Measurements from ENCODE around the gene HPS6. TPM values are rescaled to one million over a fixed set of nuclear protein-coding genes. Genes with fewer than 3 reads are reported as not detected.

The HPS6 gene
- total RNA-seq, 1 donor from 2014 or later, result 31.5 TPM

DNA sequence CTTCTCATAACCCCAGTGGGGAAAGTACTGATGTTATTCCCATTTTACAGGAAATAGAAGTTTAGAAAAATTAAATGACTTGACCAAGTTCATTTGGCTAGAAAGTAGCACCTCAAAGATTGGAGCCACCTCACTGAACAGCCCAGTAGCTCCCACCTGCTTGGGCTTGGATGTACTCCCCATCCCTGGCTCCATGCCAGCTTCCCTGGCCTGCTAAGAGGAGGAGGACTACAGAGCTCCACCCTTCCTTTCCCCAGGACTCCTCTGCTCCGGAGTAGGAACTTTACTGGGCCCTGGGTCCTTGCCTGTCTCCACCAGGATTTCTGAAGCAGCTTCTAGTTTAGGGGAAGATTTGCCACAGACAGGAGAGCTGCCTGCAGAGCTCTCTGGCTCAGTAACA is 3.1 kb downstream of the HPS6 start:
- peak in 1 of 2 donors; percentile 20 for DNase-seq (ENCODE audit: low read depth in 2 of 2)

DNA sequence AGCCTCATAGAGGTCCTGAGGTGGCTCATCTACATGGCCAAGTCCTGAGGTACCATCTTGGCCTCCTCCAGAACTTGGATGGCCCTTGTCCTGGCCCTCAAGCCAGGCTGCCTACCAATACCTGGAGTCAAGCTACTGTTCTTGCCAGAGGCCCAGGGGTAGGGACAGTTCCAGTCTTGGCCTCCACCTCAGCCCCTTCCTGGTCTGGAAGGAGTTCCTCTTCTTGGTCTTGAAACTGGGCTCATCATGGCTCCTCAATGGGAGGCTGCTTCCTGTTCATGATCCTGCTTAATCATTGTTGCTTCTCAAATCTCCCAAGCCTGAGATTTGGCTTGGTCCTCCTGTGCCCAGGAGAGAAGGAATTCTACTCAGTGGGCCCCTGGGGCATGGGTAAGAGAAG is 3.9 kb downstream of the HPS6 start:
- DNase-seq (ENCODE audit: low read depth in 2 of 2), result no peak

DNA sequence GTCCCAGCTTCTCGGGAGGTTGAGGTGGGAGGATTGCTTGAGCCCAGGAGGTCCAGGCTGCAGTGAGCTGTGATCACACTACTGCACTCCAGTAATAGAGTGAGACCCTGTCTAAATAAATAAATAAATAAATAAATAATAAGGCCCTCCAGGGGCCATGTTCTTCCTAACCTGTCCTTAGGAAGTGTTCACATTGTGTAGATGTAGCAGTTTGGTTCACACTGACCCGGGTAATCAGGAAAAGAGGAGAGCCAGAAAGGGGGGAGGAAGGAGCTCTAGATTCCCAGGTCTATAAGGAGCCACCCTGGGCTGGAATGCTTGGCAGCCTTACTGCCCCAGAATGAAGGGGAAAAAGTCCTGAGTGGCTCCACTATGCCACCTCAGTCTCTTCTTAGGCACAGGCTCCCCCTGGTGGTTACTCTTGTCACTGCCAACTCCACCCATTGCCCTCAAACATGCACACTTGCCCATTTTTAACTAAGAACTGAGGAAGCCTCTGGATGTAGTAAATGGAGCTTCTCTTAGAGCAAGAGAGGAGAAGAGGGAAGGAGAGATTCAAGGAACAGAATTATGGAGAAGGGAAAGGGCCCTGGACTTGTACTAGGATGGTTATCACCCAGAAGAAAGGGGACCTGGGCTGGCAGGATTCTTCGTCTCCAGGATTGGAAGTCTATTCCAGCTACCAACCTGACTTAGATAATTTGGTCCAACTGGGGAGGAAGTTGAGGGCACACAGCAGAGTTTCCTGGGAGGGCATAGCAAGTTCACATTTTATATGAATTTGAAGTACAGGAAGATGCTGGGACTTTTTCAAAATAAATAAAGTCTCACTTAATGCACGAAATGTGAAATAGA is 7.8 kb downstream of the HPS6 start:
- DNase-seq (ENCODE audit: low read depth in 2 of 2), result peak; percentile 80 to 82

DNA sequence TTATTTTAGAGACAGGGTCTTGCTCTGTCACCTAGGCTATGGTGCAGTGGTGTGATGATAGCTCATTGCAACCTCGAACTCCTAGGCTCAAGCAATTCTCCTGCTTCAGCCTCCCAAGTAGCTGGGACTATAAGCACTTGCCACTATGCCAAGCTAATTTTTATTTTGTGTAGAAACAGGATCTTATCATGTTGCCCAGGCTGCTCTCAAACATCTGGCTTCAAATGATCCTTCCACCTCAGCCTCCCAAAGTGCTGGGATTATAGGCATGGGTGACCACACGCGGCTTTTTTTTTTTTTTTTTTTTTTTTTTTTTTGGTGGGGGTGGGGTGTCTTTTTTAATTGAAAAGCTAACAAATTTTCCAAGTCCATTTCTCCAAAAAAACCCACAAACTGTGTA is 18.4 kb downstream of the HPS6 start:
- DNase-seq (ENCODE audit: low read depth in 2 of 2), result no peak

DNA sequence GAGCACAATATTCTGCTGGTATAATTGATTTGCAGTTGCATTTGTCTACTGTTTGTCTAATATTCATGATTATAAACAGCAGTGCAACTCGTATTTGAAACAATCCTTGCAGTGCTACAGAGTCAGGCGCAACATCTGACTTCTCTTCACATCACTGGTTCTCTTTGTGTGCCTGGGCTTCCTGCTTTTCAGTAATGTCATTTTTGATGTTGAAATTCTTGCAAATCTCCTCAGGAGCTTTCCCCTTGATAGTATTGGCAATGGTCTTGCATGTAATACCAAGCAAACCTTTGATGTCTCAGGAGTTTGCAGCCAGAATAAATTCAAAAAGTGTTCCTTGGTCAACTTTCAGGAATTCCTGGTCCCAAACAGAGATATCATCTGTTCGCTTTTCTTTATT is 20.2 kb downstream of the HPS6 start:
- DNase-seq (ENCODE audit: low read depth in 2 of 2), result no peak

DNA sequence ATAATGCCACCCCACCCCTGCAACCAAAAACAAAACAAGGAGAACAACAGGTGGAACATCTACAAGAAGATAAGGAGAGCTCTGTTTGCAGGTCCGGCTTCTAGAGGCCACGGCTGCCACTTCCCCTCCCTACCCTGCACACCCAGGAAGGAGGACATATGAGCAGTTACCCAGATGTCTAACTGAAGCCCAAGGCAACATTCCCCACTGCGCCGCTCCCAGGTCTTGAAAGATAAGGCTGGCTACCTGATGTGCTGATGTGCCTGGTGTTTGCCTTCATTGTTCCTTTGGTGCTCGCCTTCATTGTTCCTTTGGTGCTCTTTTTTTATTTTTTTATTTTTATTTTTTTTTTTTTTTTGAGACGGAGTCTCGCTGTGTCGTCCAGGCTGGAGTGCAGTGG is 21.0 kb downstream of the HPS6 start:
- DNase-seq (ENCODE audit: low read depth in 2 of 2), result no peak

DNA sequence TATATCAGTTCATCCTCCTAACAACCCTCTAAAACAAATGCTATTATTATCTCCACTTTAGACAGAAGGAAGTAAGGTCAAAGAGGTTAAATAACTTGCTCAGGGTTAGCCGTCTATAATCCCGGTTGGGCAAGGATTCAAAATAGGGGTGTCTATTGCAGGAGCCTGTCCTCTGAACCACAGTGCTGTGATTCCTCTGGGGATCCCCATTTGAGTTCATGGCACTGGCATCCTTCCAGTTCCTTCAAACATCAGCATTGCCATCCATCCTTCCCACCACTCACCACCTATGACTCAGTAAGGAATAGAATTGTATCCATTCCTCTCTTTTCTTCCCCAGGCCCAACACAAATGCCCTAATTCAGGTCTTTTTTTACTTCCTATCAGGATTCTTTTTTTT is 25.6 kb downstream of the HPS6 start:
- DNase-seq (ENCODE audit: low read depth in 2 of 2), result peak; percentile 59

DNA sequence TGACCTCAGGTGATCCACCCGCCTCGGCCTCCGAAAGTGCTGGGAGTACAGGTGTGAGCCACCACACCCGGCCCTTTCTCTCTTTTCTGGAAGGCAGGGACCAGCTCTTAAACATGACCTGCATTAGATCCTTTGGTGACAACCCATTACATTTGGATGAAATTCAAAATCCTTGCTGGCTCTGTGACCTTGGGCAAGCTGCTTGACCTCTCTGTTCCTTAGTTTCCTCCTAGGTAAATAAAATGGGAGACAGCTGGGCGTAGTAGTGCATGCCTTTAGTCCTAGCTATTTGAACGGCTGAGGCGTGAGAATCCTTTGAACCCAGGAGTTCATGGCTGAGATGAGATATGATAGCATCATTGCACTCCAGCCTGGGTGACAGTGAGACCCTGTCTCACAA is 31.3 kb downstream of the HPS6 start:
- no peak for DNase-seq (ENCODE audit: low read depth in 2 of 2)

DNA sequence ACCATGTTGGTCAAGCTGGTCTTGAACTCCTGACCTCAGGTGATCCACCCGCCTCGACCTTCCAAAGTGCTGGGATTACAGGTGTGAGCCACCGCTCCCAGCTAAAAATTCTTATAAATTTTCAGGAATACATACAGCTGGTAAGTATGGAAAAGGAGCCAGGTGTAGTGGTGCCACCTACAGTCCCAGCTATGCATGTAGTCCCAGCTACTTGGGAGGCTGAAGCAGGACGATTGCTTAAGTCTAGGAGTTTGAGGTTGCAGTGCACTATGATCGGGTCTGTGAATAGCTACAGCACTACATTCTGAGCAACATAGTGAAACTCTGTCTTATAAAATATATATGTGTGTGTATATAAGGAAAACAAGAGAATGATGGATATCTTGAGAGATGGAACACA is 36.0 kb downstream of the HPS6 start:
- no peak for DNase-seq (ENCODE audit: low read depth in 2 of 2)

DNA sequence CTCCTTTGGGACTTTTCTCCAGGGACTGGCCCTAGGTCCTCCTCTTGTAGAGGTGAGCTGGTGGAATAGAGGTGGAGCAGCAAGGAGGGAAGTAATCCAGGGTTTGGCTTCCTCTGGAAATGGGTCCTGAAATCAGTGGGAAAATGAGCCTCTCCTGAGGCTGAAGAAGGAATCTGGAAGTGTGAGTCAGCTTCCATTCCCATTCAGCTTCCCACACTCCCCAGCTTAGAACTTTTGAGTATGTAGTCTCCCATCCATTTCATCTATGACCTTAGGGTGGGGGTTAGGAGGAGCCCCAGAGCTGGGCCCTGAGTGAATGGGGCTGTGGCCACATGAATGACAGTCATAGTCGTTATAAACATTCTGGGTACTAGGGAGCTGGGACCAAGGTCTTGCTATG is 37.3 kb downstream of the HPS6 start:
- peak in 1 of 2 donors; percentile 33 for DNase-seq (ENCODE audit: low read depth in 2 of 2)

DNA sequence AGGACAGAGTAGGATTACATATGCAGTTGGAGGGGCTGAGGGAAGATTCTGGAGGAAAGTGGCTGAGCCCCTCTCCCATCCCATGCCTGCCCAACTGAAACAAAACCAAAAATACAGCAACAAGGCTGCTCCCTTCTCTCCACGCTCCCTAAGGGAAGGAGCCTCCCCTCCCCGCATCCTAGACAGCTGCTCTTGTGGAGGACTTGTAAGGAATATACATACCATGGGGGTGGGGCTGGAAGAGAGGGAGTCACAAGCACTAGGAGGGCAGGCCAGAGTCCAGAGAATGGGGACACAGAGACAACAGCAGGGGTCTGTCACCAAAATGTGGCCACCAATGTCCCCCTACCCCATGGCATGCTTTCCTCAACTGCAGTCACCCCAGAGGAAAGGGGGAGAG is 41.8 kb downstream of the HPS6 start:
- no peak for DNase-seq (ENCODE audit: low read depth in 2 of 2)

DNA sequence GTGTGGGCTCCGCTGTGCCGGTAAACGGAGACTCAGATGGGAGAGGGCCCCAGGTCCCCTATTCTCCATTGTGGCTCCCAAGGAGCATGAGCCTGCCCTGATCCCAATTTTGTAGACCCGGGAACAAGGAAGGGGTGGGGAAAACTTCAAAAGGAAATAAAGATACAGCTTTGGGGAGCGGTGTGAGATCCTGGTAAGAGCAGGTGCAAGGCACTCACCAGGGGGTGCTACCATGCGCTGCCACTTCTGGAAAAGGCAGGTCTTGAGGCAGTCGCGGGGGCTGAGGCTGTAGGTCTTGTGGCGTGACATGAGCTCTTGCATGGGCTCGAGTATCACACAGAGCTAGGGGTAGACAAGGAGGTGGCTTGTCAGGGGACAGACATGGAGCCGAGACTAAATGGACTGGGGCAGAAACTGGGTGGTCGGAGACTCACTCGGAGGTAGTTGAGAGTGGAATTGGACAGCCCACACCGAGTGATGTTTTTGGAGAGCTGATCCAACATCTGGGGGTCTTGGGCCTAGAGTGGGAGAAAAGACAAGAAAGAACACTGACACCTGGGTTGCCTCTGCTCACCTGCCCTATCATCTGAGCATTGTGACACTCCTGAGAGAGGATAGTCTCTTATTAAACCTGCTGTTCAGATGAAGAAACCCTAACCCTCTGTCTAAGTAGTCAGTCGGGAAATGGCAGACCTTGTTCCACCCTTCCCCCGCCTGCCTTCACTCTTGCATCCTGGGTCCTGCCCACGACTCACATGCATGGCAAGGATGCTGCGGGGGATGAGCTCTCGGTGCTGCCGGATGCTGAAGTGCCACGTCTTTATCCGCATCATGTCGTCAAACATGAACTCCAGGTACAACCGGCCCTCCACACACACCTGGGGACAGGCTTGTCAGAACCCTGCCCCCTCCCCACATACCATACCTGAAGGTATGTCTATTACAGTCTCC is 44.3 kb downstream of the HPS6 start:
- no peak for DNase-seq (ENCODE audit: low read depth in 2 of 2)

DNA sequence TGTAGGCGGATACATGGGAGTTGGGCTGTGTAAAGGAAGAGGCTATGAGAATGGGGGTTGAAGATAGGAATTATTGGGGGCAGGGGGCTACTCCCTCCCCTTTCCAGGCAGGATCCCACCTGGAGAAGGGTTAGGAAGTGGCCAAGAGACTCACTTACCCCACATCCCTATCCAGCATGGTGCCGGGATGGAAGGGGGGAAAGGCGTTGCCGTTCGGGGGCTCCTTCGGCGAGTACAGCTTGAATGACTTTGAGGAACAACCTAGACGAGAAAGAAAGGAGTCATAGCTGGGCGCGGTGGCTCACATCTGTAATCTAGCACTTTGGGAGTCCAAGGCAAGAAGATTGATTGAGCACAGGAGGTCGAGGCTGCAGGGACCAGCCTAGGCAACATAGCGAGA is 46.1 kb downstream of the HPS6 start:
- no peak for DNase-seq (ENCODE audit: low read depth in 2 of 2)

DNA sequence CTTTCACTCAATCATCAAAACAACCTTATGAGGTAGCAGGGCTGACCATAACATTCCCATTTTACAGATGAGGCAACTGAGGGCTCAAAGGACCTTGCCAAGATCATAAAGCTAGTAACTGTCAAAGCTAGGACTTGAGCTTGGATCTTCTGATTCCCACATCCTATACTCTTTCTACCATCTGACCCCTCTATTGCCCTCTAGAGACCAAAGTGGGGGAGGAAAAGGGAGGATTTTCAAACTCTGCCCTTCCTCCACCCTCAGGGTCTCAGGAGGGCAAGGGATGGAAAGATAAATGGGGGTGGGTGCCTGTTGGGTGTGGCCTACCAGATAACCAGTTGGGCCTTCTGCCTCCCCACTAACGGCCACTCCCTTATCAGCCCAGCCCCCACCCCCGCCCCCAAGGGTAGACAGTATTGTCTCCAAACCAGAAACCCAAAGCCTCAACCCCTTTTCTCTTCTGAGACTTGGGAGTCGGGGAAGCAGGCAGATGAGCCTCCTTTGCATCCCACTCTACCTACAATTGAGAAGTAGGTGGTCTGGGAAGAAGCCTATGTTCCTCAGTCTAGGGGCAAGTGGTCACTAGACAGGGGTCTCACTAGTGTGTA is 47.2 kb downstream of the HPS6 start:
- no peak for DNase-seq (ENCODE audit: low read depth in 2 of 2)

DNA sequence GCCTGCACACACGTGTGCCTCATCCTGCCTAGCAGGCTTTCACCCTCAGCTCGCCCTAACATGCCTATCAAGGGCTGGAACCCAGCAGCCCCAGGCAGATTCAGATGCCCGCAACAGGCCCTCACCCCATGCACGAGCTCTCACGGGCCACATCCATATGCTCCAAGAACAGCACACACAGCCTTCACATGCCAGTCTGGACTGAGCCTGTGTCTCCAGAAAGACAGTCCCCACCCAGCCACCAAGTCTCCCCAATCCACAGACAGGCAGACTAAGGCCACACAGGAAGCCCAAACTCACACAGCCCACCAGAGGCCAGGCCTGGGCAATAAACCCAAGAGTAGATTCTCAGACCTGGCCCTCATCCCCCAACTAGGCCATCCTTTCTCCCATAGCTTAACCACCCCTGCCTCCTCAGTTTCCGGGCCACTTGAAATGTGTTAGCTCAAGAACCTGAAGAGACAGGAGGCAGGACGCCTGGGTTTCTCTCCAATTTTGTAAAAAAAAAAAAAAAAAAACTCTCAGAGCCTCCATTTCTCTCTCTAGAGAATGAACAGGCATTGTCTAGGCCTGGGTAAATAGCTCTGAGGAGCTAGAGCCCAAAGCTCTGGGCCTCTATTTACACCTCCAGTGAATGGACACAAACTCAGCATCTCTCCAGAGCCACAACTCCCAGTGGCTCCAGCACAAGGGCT is 48.3 kb downstream of the HPS6 start:
- no peak for DNase-seq (ENCODE audit: low read depth in 2 of 2)

DNA sequence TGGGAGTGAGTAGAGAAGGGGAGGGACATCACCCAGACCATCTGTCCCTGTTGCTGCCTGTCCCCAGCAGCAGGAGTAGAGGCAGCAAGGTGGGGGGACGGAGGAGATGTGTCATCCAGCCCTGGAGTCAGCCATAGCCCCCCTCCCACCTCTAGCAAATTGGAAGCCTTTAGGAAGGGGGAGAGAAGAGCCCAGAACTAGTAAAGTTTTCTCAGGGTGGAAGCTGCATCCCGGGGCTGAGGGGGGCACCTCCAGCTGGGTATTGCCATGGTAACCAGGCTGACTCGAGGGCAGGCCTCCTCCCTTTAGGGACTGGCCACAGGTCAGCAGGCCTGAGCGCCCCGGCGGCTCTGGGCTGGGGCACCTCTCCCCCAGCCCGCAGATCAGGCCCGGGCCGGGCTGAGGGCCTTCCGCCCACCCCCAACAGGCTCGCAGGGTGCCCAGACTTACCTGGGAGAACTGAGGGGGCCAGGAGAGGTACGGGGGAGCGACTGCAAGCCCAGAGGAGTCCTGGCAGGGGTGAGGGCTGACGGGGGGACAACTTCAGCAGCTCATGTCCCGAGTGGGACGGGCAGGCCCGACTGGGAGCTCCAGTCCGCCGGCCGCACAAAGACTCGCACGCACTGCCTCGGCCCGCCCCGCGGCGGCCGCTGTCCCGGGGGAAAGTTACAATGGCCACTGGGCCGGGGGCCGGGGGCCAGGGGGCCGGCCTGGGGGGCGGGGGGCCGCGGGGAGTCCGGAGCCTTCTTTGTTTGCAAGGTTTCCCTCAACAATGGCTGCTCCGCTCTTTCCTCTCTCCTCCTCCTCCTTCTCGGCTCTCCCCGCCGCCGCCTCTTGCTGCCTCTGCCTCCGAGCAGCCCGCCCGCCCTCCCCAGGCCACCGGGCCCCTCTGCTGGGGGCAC is 49.1 kb downstream of the HPS6 start:
- peak; percentile 32 to 36 for DNase-seq (ENCODE audit: low read depth in 2 of 2)

DNA sequence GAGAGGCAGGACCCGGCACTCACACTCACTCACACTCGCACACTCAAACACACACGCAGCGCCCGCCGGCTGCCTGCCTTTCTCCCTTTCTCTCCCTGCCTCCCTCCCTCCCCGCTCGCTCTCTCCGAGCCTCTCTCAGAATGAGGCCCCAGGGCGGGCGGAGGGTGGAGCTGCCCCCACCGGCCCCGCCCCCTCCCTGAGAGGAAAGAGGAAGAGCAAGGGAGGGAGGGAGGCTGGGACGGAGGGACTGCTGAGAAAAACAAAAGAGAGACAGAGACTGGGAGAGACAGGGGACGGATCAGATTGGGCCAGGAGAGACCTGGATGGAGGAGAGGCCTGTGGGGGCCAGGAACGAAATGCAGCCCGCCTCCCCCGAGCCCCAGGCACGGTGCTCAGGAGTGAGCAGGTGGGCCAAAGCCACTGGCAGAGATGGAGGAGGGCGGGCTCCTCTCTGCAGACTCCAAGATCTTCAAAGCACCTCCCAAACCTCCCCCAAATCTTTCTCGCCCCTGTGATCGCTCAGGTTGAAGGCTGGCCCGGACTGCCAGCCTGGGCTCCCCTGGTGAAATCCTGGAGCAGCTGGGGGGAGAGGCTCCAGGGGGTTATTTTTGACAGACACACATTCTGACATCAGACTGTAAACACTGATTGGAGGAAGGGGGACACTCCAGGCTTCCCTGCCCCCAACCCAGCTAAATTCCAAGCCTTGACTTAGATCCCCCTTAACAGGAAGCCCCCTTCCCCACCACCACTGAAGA is 49.9 kb downstream of the HPS6 start:
- DNase-seq (ENCODE audit: low read depth in 2 of 2), result peak; percentile 72 to 75

DNA sequence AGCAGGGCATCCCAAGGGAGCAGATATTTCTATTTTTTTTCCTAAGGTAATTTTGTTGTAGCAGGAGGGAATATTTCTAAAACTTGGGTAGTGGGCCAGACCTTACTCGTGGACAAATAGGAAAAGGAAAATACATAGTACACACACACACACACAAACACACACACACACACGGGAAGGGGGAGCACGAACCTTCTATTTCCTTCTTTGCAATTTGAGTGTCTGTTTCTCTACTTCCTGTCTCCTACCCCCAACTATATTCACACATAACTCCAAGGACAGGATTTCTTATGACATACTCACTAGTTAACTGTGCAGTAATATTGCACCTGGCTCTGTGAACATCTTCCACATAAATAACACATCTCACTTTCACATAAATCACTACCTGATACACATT is 50.6 kb downstream of the HPS6 start:
- peak in 1 of 2 donors; percentile 58 for DNase-seq (ENCODE audit: low read depth in 2 of 2)

DNA sequence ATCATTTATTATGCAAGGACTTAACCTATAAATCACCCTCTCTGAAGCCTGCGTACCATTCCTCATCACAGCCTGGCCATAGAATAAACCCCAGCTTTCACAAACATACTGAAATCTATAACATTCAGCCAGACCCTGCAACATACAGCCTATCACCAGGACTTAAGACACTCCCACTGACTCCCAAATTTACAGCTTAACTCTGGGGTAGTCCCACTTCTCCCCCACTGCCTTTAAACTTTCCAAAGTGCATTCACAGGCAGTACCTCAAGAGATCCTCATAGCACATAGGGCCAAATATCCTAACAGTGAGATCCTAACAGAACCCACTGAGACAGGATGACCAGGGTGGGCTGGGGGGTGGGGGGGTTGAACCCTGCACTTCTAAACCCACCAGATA is 51.5 kb downstream of the HPS6 start:
- DNase-seq (ENCODE audit: low read depth in 2 of 2), result no peak

All from lung microvascular endothelial cell (primary cell).